ENCODE data around the gene VPS52.

Gene VPS52

GRCh38 chr6:33271468-33272274 lies at the start of gene VPS52, which contains the start of gene RPS18:
VPS52 (minus strand) TSS chr6:33271876; CDS start chr6:33271675, 201 bp downstream.
RPS18 (plus strand) TSS chr6:33272075; CDS start chr6:33272120, 45 bp downstream.
- FAIRE-seq = peak; percentile 87

DNA sequence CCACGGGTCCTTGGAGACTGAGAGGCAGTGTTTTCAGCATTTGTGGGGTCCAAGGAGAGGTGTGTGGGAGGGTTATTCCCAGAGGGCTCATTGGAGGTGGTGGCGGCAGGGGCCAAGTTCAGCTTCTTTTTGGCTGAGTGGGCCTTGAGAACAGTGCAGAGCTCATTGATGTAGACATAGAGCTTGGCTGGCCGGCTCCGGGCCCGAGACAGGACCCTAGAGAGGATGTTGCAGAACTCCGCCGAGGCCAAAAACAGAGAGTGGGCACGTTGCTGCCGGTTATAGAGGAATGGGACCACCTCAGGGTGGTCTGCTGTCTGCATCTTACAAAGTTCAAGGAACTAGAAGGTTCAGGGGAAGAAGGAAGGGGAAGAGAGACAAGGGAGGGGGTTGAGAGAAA lies 49.6 kb upstream of the VPS52 start:
- no peak for FAIRE-seq

GRCh38 chr6:33320315-33321181 lies 48.9 kb upstream of the VPS52 start:
- no peak for FAIRE-seq

GRCh38 chr6:33319939-33320314 lies 48.3 kb upstream of the VPS52 start:
- no peak for FAIRE-seq

GRCh38 chr6:33318426-33319073 lies 46.9 kb upstream of the VPS52 start:
- no peak for FAIRE-seq

DNA sequence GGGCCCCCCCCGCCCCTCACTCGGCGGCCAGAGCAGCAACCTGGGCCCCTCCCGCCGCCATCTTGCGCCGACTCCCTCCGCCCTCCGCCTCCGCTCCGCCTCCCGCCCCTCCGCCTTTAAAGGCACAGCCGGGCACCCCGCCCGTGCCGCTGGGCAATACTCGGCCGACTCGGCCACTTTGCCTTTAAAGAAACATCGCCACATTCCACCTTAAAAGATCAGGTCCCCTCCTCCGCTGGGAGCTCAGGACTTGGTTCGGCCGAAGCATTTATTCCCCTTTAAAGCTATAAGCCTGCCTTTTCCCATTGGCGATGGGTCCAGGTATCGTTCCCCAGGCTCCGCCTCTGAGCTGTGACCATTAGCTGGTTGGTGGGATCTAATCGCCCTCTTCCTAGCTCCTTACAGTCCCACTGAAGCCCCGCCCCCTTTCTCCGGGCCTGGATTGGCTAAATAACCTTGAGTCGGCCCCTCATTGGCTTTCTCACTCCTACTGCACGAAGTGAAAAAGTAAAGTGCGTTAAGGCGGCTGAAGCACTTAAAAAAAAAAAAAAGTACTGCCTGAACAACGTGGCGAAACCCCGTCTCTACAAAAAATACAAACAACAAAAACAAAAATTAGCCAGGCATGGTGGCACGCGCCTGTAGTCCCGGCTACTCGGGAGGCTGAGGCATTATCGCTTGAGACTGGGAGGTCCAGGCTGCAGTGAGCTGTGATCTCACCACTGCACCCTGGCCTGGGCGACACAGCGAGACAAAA lies 46.2 kb upstream of the VPS52 start, which contains the start of gene ZBTB22:
TSS of gene ZBTB22 (minus strand) at position 76 of the 757 bp plus-strand sequence. CDS start 828 bp downstream, outside the sequence.
- FAIRE-seq = peak; percentile 99

DNA sequence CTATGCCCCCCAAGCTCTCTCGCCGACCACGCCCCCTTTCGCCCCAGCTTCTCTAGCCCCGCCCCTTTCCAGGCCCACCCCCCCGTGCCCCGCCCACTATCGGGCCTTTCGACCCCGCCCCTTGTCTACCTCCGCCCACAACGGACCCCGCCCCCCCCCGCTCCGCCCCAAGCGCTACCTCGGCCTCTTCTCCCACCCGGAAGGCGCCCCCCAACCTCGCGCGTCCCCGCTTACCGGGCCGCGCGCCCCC lies 45.7 kb upstream of the VPS52 start:
- FAIRE-seq = no peak

DNA sequence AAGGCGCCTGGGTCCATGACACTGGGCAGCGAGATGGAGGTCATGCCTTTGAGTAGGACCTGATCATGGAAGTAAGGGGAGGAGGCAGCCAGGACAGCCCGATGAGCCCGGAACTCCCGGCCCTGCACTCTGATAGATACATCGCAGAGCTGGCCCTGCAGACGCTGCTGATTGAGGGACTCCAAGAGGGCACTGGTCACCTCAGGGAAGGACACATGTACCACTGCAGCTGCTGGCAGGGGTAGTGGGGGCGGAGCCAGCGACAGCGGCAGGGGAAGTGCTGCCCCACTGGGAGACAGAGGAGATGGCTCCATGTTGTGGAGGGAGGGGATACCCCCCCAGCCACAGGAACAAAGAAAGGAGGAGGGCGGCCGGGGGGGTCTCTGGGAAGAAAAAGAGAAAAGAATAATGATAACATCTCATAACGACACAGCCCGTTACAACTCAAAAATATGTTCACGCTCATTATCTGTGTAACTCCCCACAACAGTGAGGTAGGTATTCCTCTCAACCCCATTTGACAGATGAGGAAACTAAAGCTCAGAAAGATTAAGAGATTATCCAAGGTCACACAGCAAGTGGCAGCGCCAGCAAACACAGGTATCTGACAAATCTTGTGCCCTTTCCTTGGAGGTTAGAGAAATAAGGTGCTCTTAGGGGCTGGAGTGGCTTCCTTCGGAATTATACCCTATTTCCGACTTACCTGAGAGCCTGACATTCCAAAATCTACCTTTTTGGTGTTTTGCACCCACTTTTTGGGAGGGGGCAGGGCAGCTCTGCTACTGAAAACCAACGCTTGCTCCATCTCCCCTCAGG lies 45.1 kb upstream of the VPS52 start:
- no peak for FAIRE-seq

- no peak for FAIRE-seq
Measured at GRCh38 chr6:33315793-33316602, 44.3 kb upstream of the VPS52 start.

DNA sequence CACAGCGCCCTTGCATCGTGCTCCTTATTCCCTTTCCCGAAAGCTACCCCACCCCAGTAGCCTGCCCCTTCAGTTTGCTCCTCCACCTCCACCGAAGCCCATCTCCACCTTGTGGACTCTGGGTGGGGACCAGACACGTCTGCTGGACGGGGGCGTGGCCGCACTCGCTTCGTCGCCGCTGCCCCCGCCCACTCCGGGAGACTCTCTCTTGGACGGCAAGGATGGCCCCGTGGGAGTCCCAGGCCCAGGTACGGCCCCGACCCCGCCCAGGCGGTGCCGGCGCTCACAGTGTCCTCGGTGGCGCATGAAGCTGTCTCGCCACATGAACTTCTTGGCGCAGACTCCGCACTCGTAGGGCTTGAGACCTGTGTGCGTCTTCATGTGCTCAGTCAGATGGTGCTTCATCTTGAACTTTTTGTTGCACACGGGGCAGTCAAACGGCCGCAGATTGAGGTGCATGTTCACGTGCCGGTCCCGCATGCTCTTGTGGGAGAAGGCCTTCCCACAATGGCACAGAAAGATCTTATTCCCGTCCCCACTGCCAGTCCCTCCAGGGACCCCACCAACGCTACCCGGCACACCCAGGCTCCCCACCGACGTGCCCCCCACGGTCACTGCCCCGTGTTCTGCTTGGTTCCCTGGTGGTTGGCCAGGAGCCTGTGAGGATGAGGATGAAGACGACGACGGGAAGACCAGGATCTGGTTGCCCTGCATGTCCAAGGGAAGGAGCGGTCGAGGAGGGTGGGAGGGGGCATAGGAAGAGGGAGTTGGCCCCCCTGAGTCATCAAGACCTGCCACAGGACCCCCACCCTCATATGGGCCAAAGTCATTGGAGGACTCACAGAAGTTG lies 43.5 kb upstream of the VPS52 start:
- no peak for FAIRE-seq

- FAIRE-seq = no peak
Measured at GRCh38 chr6:33314515-33314942, 42.9 kb upstream of the VPS52 start.

DNA sequence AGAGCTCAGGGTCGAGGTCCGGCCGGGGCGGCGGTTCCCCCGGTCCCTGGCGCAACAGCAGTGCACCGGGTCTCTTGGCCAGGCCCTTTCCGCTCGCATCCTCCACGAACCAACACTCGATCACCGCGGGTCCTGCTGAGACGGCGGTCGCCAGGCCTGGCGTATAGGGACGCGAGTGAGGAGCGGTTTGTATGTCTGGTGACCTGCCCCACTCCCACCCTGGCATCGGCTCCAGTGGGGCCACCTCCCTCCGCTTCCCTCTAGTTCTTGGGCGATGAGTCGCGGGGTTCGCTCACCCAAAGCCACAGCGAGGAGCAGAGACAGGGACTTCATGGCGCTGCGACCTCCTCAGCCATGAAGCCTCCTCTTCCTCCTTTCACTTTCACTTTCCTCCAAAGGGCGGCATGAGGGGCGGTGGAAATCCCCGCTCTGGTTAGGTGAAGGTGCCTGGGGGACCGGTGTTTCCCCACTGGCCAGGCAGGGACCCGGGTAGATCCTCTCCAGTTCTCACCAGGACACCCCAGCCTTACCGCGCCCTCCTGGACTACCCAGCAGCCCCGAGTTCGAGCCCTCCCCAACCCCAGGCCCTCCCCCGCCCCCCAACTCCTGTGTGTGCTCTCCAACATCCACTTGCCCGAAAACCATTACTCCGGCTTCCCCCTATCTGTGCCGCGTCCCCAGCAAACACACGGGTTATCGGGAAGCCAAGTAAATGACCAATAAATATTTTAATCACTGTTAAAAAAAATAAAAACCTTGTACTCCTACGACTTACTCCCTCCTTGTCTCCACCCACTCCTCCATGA lies 42.2 kb upstream of the VPS52 start, which contains the start of gene TAPBP:
TSS of gene TAPBP (minus strand) at position 370 of the 806 bp plus-strand sequence. CDS start at position 333, 37 bp downstream.
- no peak for FAIRE-seq

DNA sequence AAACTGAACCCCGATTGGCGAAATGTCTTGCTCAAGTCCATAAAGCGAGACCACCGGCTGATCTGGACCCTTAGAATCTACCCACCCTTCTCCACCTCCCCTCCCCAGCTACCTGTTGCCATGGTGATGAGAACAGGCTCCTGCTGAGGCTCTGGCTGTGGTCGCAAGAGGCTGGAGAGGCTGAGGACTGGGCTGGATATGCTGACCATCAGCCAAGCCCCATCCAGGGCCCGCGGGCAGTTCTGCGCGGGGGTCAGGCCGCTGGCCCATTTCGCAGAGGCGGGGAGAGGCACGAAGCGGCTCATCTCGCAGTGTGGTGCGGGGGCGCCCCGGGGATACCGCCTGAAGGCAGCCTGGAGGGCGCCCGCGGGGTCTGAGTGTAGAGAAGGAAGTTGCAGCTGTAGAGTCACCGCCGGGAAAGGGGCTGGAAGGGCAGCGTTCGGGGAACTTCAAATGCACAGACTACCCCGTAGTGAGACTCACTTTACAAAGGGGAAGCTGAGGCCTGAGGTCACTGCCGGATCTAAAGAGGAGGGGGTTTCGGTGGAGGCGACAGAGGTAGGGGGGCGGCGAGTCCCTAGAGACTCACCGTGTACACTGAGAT lies 41.5 kb upstream of the VPS52 start:
- no peak for FAIRE-seq

DNA sequence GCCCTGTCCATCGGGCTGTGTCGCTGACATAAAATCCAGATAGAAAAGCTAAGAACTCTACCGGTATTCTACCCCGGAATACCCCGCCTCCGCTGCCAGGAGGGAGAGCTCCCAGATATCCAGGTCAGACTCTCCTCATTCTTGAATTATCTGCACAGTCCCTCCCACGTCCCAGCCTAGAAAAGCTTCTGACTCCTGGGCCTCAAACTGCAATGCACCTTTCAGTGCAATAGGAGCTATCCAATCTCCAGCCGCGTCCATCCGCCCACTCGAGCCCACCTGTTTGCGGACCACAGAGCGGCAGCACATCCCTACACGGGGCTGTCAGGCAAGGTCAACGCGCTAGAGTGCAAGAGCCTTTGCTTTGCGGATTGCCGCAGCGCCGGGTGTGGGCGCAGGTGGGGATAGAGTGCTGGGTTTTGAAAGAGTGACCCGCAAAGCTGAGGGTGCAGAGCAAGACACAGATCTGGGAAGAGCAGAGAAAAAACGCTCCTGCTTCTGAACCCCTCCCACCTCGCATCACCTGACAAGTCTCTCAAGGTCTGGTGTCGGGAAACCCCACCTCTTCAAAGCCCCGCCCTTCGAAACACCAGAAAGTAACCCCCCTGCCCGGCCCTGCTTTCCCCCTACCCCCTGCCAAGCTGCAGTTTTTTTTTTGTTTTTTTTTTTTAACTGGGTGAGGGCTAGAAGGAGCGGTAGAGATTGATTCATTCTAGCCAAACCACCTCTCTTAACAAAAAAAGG lies 40.9 kb upstream of the VPS52 start:
- no peak for FAIRE-seq

DNA sequence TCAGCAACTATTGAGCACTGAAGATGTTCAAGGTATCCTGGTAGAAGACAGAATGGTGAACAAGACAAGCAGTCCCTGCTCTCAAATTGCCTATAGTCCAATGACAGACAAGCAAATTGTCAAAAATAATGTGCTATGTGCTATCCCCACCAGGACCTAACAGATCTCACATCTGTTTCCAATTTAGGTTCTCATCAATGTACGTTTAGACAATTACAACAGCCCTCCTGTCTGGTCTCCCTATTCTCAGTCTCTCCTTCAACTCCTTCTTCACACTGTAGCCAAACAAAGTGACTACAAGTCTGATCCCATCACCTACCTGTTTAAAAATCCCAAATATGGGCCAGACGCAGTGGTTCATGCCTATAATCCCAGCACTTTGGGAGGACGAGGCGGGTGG lies 34.7 kb upstream of the VPS52 start:
- FAIRE-seq = no peak

GRCh38 chr6:33305052-33305451 lies 33.4 kb upstream of the VPS52 start:
- no peak for FAIRE-seq

DNA sequence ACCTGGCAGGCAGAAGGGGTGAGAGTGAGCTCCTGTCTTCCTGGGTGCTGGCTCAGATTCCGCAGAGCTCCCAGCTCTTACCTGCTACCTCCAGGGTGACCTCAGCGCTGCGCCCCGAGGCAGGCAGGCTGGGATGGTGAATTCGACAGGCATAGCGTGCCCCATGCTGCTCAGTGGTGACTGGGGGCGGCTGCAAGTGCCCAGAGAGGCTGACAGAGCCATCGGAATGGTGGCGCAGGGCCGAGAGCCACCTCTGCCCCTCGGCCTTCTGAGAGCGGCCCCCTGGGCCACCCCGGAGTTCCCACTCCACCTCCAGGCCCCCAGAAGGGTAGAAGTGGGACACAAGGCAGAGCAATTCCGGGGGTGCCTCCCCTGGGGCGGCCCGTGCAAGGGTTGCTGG lies 32.5 kb upstream of the VPS52 start:
- FAIRE-seq = no peak

DNA sequence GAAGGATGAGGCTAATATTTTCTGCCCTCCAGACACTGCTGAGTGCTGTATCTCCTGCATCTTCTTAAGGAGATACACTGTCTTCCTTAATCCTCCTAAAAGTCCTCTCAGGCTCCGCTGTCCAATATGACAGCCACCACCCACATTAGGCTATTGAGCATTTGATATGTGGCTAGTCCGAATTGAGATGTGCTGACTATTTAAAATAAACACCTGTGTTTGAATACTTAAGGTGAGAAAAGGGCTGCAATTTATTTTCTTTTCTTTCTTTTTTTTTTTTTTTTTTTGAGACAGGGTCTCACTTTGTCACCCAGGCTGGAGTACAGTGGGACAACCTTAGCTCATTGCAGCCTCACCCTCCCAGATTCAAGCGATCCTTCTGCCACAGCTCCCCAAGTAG lies 30.2 kb upstream of the VPS52 start:
- FAIRE-seq = no peak

All from endometrium (tissue), 2 donors.